Cardiac muscle cell (in vitro differentiated cells and primary cell): Measurements from ENCODE around the gene CACNA2D1. TPM values are rescaled to one million over a fixed set of nuclear protein-coding genes. Genes with fewer than 3 reads are reported as not detected.

Experiments
- DNase-seq, 2 donors: peaks; one replicate each; pipeline versions ENCODE4 v3.0.0 to v3.0.0-alpha.2; 2010 to 2017; ENCODE audit warnings: low read depth in 1 of 2, low spot score in 1 of 2
- H3K27ac ChIP-seq: fragments of 200-600 bp; sonication (generic); 2 replicates; pipeline ENCODE4 v1.5.1; 2016
- H3K27me3 ChIP-seq: fragments of 200-600 bp; sonication (generic); 2 replicates; pipeline ENCODE4 v1.6.0; 2016; ENCODE audit warnings: control low read depth
- H3K36me3 ChIP-seq: fragments of 200-600 bp; sonication (generic); 2 replicates; pipeline ENCODE4 v1.5.1; 2016; ENCODE audit warnings: control low read depth
- H3K4me1 ChIP-seq: fragments of 200-600 bp; sonication (generic); 2 replicates; pipeline ENCODE4 v1.8.1; 2017; ENCODE audit warnings: low read depth, mild to moderate bottlenecking, mixed run types
- H3K4me3 ChIP-seq: fragments of 200-600 bp; sonication (generic); 2 replicates; pipeline ENCODE4 v1.5.1; 2016; ENCODE audit warnings: mild to moderate bottlenecking
- H3K9me3 ChIP-seq: fragments of 200-600 bp; sonication (generic); 2 replicates; pipeline ENCODE4 v1.5.1; 2017; ENCODE audit warnings: low read depth, mild to moderate bottlenecking, control low read depth
- CTCF ChIP-seq: IDR thresholded peaks from 2 replicates; pipeline ENCODE4 v1.5.1; 2012; ENCODE audit warnings: low read depth, mild to moderate bottlenecking, low read length
- polyA plus RNA-seq: library from polyadenylated mRNA; unstranded; fragments of >200 nt; fragmentation: Nextera tagmentation; extraction: Ambion mirVana; gene quantifications from 2 replicates; pipeline ENCODE4 v1.2.1, GENCODE V29; 2016
- total RNA-seq: library from RNA; depleted of rRNA; stranded (reverse); fragments of >200 nt; gene quantifications from 2 replicates; pipeline ENCODE4 v1.2.3, GENCODE V29; 2016

CACNA2D1 gene
- total and polyA plus RNA-seq, 2 experiments from 2014 or later = 4.5 to 20.3 TPM

- no peak overlapping the region for H3K27ac ChIP-seq
- H3K4me1 ChIP-seq = no peaks in the 10 kb centered on the region
- peaks cover 6% of the 10 kb centered on the region for H3K27me3 ChIP-seq
- H3K4me3 ChIP-seq = no peak overlapping the region
- no peaks in the 10 kb centered on the region for H3K36me3 ChIP-seq
- no peaks in the 10 kb centered on the region for H3K9me3 ChIP-seq
- DNase-seq = no peak
- TF ChIP-seq CTCF = no peak
Observed at GRCh38 chr7:82449910-82450309, 6.3 kb upstream of the CACNA2D1 start.

- H3K27me3 ChIP-seq = peaks cover 16% of the 10 kb centered on the region
- no peak overlapping the region for H3K27ac ChIP-seq
- DNase-seq = no peak
- no peak for TF ChIP-seq CTCF
- no peaks in the 10 kb centered on the region for H3K9me3 ChIP-seq
- no peaks in the 10 kb centered on the region for H3K36me3 ChIP-seq
- no peak overlapping the region for H3K4me3 ChIP-seq
- H3K4me1 ChIP-seq = no peaks in the 10 kb centered on the region
Observed at GRCh38 chr7:82446897-82447296, 3.3 kb upstream of the CACNA2D1 start.

- H3K9me3 ChIP-seq = no peaks in the 10 kb centered on the region
- no peak overlapping the region for H3K4me3 ChIP-seq
- no peaks in the 10 kb centered on the region for H3K36me3 ChIP-seq
- no peaks in the 10 kb centered on the region for H3K4me1 ChIP-seq
- peaks cover 18% of the 10 kb centered on the region for H3K27me3 ChIP-seq
- DNase-seq = no peak
- no peak overlapping the region for H3K27ac ChIP-seq
- TF ChIP-seq CTCF = no peak
Observed at GRCh38 chr7:82445271-82445670, 1.7 kb upstream of the CACNA2D1 start.

GRCh38 chr7:82444220-82444909 is 788 bp upstream of the CACNA2D1 start:
- Histone ChIP-seq H3K4me3 (peak overlapping the region; percentile 98), H3K27ac (peak overlapping the region; percentile 96), H3K9me3 (no peaks in the 10 kb centered on the region), H3K4me1 (no peaks in the 10 kb centered on the region), H3K36me3 (no peaks in the 10 kb centered on the region), H3K27me3 (peaks cover 18% of the 10 kb centered on the region)
- no peak for TF ChIP-seq CTCF
- DNase-seq = peak in 1 of 2 donors; percentile 28

- Histone ChIP-seq H3K9me3 (no peaks in the 10 kb centered on the region), H3K4me1 (no peaks in the 10 kb centered on the region), H3K27ac (peak overlapping the region; percentile 96), H3K4me3 (peak overlapping the region; percentile 98), H3K36me3 (no peaks in the 10 kb centered on the region), H3K27me3 (peaks cover 18% of the 10 kb centered on the region)
- no peak for TF ChIP-seq CTCF
- DNase-seq = peak; percentile 45 to 55
Observed at GRCh38 chr7:82443036-82443546, 486 bp downstream of the CACNA2D1 start.
